Measurements from ENCODE around the gene EMC10.
A peak's percentile ranks its signal among the peaks of the same experiment; 100 is the strongest.

Gene EMC10

GRCh38 chr19:50500060-50500752 is 23.9 kb downstream of the EMC10 start:
- DNase-seq = no peak

GRCh38 chr19:50500753-50501151 is 24.4 kb downstream of the EMC10 start:
- DNase-seq = no peak

GRCh38 chr19:50501186-50501567 is 24.9 kb downstream of the EMC10 start:
- no peak for DNase-seq

DNA sequence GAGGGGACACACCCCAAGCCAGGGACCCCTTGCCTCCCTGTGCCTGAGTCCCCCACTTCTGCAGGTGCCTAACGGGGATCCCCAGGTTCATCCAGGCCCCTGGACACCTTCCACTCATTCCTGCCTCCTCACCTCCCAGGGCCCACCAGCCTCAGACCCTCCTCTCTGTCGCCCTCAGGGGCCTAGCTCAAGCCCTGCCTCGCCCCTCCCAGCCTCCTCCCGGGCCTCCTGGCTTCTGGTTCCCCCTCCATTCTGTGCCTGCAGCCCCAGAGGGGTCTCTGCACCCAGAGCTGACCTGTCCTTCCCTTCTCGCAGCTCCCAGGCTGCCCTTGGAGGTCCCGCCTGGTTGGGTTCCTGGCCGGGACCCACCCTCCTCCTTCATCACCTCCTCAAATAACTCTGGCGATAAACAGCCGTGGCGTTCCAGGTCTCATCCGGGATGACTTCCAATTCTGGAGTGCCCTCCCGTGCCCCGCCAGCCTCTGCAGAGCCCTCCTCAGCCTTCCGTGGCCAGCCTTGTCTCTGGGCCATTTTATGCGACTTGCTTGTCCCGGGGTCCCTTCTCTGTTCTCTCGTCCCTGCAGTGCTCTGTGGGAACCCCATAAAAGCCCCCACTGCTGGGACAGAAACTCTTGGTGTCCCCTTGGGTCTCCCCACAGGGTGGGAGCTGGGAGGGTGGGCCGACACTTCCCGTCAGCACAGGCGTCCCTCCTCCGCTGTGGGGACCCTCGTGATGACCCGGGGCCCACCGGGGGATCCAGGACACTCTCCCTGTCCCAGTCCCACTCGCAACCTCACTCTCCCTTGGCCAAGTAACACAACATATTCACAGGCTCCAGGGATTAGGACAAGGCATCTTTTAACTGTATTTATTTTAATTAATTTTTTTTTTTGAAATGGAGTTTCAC is 25.5 kb downstream of the EMC10 start:
- no peak for DNase-seq

- no peak for DNase-seq
These were observed 29.7 kb downstream of the EMC10 start for GRCh38 chr19:50505856-50506611.

DNA sequence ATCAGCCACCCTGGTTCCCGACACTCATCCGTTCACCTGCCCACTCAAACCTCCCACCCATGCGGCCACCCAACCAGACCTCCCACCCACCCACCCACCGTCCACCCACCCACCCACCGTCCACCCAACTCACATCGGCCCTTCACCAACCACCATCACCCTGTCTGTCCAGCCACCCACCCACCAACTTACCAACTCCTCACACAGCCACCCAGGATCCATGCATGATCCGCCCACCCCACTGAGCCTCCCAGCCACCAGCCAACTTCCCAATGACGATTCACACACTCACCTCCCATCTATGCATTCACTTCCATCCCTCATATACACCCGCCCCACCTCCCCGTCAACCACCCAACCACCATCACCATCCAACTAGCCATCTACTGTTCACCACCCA is 30.4 kb downstream of the EMC10 start:
- no peak for DNase-seq

GRCh38 chr19:50507376-50507775 is 31.1 kb downstream of the EMC10 start:
- DNase-seq = no peak

GRCh38 chr19:50508843-50509190 is 32.5 kb downstream of the EMC10 start:
- DNase-seq = no peak

- no peak for DNase-seq
These were observed 33.1 kb downstream of the EMC10 start for GRCh38 chr19:50509366-50509765.

DNA sequence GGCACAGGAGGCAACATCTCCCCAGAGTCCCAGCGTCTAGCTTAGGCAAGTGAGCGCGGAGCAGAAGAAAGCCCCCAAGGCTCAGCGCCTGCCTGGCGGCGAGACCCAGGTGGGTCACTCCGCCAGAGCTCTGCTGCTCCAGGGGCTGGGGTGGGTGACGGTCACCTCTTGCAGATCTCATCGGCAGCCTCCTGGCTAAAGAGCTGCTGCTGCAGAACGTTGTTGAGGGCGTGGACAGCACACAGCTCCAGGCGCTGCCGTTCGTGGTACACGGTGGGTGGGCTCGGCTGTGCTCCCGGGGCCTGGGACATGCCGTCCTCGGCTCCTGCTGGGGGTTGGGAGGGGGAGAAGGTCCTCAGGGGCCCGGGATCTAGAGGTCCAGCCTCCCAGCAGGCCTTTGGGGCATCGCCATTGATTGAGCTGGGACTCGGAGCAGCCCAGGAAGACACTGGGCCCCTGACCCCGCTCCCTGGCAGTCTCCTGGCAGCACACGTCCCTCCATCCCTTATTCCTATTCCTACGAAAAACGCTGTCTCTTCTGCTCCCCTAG is 33.9 kb downstream of the EMC10 start:
- DNase-seq = no peak

DNA sequence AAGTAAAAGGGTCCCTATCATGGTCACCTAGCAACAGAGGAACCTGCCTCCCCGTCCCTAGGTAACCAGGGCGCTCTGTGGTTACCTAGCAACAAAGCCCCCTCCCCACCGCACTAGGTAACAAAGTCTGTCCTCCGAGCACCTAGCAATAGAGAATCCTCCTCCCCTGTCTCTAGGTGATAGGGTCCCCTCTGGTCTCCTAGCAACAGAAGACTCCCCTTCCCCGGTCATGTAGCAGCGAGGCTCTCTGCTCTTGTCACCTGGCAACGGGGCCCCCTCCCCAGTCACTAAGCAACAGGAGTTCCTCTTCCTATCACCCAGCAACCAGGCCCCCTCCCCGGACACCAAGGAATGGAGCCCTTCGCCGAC is 34.4 kb downstream of the EMC10 start:
- no peak for DNase-seq

- peak; percentile 98 for DNase-seq
These were observed 34.9 kb downstream of the EMC10 start, which contains the start of gene JOSD2 for GRCh38 chr19:50511069-50511822. JOSD2 (minus strand) TSS chr19:50511191; CDS start chr19:50510431, 760 bp downstream.

- no peak for DNase-seq
These were observed 36.0 kb downstream of the EMC10 start for GRCh38 chr19:50512112-50512998.

DNA sequence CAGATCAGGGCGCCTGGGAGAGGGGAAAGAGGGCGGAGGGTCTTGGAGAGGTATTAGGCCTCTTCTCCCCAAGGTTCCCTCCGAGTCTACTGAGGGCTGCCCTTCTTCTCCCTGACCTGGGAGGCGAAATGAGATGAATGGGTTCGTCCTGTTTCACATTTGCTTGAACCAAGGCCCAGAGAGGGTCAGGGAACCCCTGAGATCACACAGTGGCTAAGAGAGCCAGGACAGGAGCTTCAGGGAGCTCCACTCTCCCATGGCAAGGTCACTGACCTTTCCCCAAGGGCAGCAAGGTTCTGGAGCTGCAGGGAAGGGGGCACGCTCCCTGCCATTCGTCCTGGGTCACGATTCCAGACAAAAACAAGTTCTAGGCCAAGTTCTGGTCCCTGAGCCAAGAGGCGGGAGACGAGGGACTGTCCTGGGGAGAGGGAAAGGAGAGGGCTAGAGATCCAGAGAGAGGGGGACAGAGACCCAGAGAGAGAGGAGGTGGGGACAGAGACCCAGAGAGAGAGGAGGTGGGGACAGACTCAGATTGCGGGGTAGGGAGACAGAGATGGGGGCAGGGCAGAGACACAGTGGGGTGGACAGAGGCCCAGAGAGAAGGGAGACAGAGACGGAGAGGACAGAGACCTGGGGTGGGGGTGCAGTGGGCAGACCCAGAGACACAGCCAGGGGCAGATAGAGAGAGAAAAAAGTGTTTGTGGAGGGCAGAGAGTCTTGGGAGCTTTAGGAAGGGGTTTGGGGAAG is 36.9 kb downstream of the EMC10 start:
- DNase-seq = no peak

DNA sequence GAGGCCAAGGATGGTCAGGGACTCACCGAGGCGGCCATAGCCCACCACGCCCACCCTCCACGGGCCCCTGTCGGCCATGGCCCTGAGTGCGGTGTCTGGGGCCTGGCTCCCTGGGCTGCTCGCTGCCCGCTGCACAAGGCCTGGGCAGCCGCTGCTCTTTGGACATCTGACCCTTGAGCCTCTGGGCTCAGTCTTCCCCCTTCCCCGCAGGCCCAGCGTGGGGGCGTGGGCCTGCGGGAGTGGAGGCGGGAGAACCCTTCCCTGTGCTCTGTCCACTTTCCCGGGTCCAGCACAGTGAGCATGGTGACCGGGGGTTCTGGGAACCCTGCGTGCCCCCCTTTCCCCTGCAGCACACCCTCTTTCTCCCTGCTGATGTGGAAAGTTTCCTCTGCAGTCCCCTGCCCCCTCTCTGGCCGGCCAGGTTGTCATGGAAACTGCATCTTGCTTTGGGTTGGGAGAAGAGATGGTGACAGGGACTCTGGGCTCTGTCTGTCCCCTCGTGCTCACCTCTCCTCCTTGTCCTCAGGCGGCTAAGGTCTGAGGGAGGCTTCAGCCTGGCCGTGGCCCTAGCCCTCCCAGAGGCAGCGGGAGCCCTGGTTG is 37.5 kb downstream of the EMC10 start, which contains the start of gene ASPDH:
TSS of gene ASPDH (minus strand) at position 168 of the 600 bp plus-strand sequence. CDS start at position 78, 90 bp downstream.
- no peak for DNase-seq

DNA sequence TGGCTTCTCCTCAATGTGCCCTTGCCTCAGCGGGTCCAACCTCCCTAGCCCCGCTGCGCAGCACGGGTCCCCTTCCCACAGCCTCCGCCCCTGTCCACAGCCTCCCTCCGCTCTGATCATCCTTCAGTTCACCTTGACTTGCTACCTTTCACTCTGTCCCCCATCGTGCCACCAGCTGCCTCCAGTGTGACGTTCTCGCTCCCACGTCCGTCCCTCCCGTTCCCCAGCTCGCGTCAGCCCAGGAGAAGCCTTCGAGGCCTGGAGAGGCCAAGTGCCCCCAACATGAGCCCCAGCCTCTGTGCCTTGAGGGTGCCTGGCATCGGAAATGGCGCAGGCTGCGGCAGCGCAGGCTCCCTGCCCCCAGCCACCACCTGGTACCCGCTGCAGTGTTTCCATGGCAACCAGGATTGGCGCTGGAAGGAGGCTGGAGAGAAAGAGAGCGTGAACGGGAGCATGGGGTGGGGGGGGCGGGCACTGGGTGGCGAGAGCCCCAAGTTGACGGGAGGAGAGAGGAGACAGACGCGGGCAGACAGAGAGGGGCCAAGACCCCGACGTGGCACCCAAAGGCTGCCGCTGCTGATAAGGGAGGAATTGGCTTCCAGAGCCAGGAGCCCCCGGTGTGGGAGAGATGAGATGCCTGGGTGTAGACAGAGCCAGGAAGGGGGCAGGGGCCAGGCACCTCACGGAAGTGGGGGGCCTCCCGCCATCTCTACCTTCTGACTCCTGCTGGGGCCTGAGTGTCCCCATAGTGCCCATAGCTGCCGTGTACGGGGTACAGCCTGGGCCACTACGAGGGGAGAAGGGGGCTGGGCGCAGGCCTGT is 38.2 kb downstream of the EMC10 start:
- DNase-seq = no peak

DNA sequence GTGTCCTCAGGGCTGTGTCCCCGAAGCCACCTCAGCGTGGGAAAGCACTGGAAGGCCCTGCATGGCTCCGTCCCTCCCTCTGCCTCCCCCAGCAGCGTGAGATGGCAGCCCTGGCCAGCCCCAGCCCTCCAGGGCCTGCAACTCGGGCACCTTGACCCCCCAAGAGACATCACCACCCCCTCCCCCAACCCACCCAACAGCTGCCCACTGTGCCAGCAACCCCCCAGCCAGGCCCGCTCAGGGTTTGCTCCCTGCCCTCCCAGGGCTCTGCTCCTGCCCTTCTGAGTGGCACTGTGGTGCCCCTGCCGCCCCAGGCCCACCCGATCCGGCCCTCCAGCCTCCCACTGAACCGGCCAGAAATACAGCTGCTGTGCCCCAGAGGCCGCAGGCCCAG is 38.9 kb downstream of the EMC10 start:
- DNase-seq = no peak

GRCh38 chr19:50516456-50516855 is 40.1 kb downstream of the EMC10 start:
- no peak for DNase-seq
